Measurements from ENCODE around the gene LIMD2. TPM values are rescaled to one million over a fixed set of nuclear protein-coding genes. Genes with fewer than 3 reads are reported as not detected.

The LIMD2 gene
- total and polyA plus RNA-seq, 2 experiments from 2014 or later: 98.8 to 105 TPM

DNA sequence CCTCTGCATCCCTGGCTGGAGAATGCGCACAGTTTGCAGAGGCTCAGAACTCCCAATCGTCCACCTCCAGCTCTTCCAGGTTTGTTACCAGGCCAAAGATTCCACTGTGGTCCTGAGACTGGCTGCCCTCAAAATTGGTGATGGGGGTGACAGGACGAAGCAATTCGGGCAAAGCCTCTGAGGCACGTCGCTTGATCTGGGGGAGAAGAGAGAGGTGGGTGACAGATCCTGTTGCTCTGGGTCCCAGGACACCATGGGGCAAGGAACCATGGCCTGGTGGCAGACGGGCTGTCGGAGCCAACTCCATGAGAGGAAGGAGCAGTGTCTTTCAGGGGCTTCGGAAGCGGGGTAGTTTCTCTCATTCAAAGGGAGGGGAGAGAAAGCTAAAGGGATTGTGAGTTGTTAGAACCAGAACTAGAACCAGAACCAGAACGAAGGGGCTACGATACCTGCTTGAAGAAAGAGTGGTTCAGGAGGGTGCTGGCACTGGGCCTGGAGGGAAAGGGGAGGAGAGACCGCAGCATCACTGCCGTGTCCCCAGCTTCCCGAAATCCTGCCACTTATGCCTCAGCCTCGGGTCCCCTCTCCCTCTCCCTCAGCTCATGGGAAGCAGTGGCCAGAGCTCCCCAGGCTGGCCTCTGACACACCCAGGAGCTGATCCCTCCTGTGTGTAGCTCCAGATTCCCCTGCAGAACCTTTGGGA is 3.8 kb upstream of the LIMD2 start:
- Histone ChIP-seq H3K9me2 (ENCODE audit: insufficient read depth) (no peaks in the 10 kb centered on the region), H3K4me2 (no peak overlapping the region), H3K79me2 (replicated peaks; ENCODE audit: insufficient read depth) (peaks cover 6% of the 10 kb centered on the region; the same call in 1 of the 2 replicates), H3F3A (replicated peaks; ENCODE audit: low read depth) (no peaks in the 10 kb centered on the region), H3K27me3 (ENCODE audit: insufficient read depth) (no peaks in the 10 kb centered on the region; the same call in 1 of the 2 replicates), H3K4me1 (ENCODE audit: insufficient read depth) (peaks cover 15% of the 10 kb centered on the region), H3K4me3 (no peak overlapping the region), H3K27ac (ENCODE audit: low read depth) (no peak overlapping the region), H3K36me3 (ENCODE audit: insufficient read depth) (no peaks in the 10 kb centered on the region), H4K20me1 (replicated peaks; ENCODE audit: insufficient read depth) (no peaks in the 10 kb centered on the region; the same call in 1 of the 2 replicates), H2AFZ (no peak overlapping the region)
- Mint-ChIP-seq H3K27me3 (ENCODE audit: insufficient read depth, low read depth, poor library complexity) (peaks cover 19% of the 10 kb centered on the region), H3K4me3 (no peak overlapping the region), H3K36me3 (ENCODE audit: low read depth) (peaks cover 32% of the 10 kb centered on the region), H3K4me1 (peaks cover 28% of the 10 kb centered on the region), H3K27ac (no peak overlapping the region), H3K9me3 (no peaks in the 10 kb centered on the region)
- DNase-seq (ENCODE audit: low spot score) (no peak), ATAC-seq (no peak)
- TF ChIP-seq JUNB (IDR thresholded peaks at IDR 0.05; ENCODE audit: unreplicated experiment) (no peak), NANOG (IDR thresholded peaks at IDR 0.05; ENCODE audit: borderline replicate concordance) (no peak), POLR2AphosphoS5 (IDR thresholded peaks at IDR 0.05; ENCODE audit: low read depth) (no peak), CREB1 (CRISPR knock-in tag; IDR thresholded peaks at IDR 0.05; ENCODE audit: low read depth) (no peak), ZNF114 (CRISPR knock-in tag; IDR thresholded peaks at IDR 0.05) (no peak), EZH2 (IDR thresholded peaks at IDR 0.05; ENCODE audit: low read depth, unreplicated experiment) (no peak), STAT1 (IDR thresholded peaks at IDR 0.05; ENCODE audit: unreplicated experiment) (no peak)
- TF ChIP-seq, protein P1, sequence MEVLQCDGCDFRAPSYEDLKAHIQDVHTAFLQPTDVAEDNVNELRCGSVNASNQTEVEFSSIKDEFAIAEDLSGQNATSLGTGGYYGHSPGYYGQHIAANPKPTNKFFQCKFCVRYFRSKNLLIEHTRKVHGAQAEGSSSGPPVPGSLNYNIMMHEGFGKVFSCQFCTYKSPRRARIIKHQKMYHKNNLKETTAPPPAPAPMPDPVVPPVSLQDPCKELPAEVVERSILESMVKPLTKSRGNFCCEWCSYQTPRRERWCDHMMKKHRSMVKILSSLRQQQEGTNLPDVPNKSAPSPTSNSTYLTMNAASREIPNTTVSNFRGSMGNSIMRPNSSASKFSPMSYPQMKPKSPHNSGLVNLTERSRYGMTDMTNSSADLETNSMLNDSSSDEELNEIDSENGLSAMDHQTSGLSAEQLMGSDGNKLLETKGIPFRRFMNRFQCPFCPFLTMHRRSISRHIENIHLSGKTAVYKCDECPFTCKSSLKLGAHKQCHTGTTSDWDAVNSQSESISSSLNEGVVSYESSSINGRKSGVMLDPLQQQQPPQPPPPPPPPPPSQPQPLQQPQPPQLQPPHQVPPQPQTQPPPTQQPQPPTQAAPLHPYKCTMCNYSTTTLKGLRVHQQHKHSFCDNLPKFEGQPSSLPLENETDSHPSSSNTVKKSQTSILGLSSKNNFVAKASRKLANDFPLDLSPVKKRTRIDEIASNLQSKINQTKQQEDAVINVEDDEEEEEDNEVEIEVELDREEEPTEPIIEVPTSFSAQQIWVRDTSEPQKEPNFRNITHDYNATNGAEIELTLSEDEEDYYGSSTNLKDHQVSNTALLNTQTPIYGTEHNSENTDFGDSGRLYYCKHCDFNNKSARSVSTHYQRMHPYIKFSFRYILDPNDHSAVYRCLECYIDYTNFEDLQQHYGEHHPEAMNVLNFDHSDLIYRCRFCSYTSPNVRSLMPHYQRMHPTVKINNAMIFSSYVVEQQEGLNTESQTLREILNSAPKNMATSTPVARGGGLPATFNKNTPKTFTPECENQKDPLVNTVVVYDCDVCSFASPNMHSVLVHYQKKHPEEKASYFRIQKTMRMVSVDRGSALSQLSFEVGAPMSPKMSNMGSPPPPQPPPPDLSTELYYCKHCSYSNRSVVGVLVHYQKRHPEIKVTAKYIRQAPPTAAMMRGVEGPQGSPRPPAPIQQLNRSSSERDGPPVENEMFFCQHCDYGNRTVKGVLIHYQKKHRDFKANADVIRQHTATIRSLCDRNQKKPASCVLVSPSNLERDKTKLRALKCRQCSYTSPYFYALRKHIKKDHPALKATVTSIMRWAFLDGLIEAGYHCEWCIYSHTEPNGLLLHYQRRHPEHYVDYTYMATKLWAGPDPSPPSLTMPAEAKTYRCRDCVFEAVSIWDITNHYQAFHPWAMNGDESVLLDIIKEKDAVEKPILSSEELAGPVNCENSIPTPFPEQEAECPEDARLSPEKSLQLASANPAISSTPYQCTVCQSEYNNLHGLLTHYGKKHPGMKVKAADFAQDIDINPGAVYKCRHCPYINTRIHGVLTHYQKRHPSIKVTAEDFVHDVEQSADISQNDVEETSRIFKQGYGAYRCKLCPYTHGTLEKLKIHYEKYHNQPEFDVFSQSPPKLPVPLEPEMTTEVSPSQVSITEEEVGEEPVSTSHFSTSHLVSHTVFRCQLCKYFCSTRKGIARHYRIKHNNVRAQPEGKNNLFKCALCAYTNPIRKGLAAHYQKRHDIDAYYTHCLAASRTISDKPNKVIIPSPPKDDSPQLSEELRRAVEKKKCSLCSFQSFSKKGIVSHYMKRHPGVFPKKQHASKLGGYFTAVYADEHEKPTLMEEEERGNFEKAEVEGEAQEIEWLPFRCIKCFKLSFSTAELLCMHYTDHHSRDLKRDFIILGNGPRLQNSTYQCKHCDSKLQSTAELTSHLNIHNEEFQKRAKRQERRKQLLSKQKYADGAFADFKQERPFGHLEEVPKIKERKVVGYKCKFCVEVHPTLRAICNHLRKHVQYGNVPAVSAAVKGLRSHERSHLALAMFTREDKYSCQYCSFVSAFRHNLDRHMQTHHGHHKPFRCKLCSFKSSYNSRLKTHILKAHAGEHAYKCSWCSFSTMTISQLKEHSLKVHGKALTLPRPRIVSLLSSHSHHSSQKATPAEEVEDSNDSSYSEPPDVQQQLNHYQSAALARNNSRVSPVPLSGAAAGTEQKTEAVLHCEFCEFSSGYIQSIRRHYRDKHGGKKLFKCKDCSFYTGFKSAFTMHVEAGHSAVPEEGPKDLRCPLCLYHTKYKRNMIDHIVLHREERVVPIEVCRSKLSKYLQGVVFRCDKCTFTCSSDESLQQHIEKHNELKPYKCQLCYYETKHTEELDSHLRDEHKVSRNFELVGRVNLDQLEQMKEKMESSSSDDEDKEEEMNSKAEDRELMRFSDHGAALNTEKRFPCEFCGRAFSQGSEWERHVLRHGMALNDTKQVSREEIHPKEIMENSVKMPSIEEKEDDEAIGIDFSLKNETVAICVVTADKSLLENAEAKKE (CRISPR knock-in tag; IDR thresholded peaks at IDR 0.05): no peak
